Measurements from ENCODE around the gene FEN1. TPM values are rescaled to one million over a fixed set of nuclear protein-coding genes. Genes with fewer than 3 reads are reported as not detected.

The FEN1 gene
- total RNA-seq, 2 donors from 2014 or later = 55.4 to 64.7 TPM

DNA sequence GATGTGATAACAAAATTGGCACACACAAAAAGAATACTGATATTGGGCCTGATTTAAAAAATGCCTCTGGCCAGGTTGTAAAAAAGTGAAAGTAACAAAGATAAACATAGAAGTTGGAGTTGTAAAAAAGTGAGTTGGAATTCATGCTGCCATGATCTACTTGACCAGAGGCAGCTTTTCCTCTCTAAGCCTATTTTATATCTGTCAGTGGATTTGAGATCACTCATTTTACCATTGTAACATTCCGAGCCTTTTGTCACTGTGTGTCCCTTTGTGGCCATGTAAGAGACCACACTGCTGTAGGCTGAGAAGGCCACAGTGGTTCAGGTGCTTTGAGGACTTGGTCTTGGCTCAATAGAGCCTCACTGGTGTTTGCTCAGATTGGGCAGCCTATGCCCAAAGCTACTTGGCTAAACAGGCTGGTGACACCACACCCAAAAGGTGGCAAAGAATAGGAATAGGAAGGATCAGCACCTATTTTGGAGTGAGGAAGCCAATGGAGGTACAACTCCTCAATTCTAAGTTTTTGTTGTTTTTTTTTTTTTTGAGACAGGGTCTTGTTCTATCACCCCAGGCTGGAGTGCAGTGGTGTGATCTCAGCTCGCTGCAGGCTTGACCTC is 7.1 kb downstream of the FEN1 start:
- ATAC-seq (replicated peaks in 1 of 2) (no peak), DNase-seq (no peak)
- H3K9me3 Mint-ChIP-seq = no peaks in the 10 kb centered on the region

DNA sequence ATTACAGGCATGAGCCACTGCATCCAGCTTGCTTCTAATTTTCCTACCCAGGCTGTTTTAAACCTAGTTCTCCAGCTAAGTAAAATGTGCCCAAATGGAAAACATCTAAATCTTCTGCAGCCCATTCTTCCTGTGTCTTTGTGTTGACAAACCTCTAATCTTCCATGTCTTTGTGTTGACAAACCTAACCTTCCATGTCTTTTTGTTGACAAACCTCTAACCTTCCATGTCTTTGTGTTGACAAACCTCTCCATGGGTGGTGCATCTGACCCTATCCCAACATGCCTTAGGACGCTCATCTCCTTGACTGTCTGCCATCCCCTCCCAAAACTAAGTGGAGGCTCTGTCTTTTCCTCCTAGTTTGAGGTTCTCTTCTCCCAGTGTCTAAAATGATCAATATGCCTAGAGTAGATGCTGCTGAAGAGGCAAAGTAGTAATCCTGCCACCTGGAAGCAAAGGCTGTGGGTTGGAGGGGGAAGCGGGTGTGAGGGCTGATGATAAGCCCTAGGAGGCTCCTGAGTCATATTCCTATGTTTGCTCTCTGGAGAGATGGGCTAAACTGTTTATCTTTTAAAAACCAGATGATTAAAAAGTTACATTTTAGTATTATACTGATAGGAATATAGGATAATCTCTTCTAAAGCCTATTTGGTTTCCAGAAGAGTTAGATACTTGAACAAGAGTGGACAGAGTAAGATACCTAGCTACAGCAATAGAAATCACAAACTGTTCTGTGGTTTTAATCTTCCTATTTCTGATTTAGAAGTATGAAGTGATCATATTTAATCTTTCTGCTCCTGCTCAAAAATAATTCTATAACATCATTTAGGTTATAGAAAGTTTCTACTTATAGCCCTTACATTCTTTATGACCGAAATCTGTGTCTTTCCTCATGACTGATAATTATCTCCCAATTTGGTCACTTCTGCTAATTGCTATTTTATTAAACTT is 7.9 kb downstream of the FEN1 start:
- ATAC-seq (replicated peaks in 1 of 2) = no peak

More for the DNA sequence above, 7.1 kb downstream of the FEN1 start:
- Mint-ChIP-seq H3K27ac (no peak overlapping the region), H3K4me1 (ENCODE audit: low read depth) (peaks cover 38% of the 10 kb centered on the region), H3K27me3 (ENCODE audit: low read depth) (no peaks in the 10 kb centered on the region), H3K36me3 (ENCODE audit: insufficient read depth in 2 of 2) (peaks cover 1 to 37% of the 10 kb centered on the region in 2 donors), H3K4me3 (no peak overlapping the region)

DNA sequence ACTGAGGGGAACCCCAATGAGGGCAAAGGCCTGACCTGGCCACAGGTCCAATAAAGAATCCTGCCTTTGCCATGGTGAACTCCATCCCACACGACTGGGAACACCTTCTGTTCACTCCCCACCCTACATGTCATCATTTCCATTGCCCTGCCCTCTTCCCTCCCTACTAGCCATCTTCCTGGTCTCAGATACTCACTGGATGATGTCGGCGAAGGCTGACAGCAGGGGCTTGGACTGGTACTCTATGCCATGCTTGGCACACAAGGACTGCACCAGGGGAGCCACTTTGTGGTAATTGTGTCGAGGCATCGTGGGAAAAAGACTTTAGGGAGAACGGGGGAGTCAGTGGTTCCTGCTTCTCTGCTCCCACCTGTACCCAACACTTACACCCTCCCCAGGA is 9.9 kb downstream of the FEN1 start:
- H3K27ac Mint-ChIP-seq = no peak overlapping the region
- no peaks in the 10 kb centered on the region for H3K27me3 Mint-ChIP-seq (ENCODE audit: low read depth)
- ATAC-seq (replicated peaks in 1 of 2) = no peak
- no peaks in the 10 kb centered on the region for H3K9me3 Mint-ChIP-seq
- peaks cover 12% of the 10 kb centered on the region for H3K4me1 Mint-ChIP-seq (ENCODE audit: low read depth)
- DNase-seq = no peak
- H3K36me3 Mint-ChIP-seq (ENCODE audit: insufficient read depth in 2 of 2) = peaks cover 0 to 21% of the 10 kb centered on the region in 2 donors
- no peak overlapping the region for H3K4me3 Mint-ChIP-seq

More for the DNA sequence above, 7.9 kb downstream of the FEN1 start:
- no peaks in the 10 kb centered on the region for H3K9me3 Mint-ChIP-seq
- H3K27me3 Mint-ChIP-seq (ENCODE audit: low read depth) = no peaks in the 10 kb centered on the region
- peak overlapping the region; percentile 2 for H3K27ac Mint-ChIP-seq
- peaks cover 31% of the 10 kb centered on the region for H3K4me1 Mint-ChIP-seq (ENCODE audit: low read depth)
- H3K4me3 Mint-ChIP-seq = no peak overlapping the region
- no peak for DNase-seq
- H3K36me3 Mint-ChIP-seq (ENCODE audit: insufficient read depth in 2 of 2) = peaks cover 1 to 33% of the 10 kb centered on the region in 2 donors

DNA sequence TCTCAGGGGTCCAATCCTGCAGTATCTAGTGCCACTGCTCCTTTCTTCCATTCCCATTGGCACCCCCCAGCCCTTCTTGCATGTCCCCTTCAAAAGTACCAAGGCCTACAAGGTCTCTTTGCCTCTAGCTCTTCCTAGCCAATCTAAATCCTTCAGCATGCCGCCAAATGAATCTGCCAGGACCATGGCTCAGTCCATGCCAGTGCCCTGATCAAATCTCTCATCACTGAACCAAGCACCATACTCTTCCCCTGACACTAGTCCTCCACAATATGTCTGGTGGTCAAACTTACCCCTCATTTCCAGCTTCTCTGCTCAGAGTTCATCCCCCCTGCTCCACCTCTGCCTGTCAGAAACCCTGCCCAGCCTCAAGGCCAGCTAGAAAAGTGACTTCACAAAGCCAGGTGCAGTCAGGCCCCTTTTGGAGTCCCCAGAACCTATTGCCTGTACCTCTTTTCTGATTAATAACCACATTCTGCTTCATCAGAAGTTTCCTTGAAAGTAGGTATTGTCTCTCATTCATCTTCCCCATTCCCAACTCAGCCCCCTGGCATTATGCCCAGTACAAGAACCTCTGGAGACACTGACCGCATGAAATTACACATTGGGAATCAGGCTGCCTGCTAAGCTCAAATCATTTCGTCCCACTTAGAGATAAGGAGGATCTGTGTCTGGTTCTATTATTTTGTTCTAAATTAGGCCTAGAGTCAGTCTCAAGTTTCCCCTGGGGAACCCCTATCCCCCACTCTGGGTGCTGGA is 11.4 kb downstream of the FEN1 start:
- Mint-ChIP-seq H3K9me3 (no peaks in the 10 kb centered on the region), H3K4me3 (no peak overlapping the region), H3K27ac (no peak overlapping the region), H3K27me3 (ENCODE audit: low read depth) (no peaks in the 10 kb centered on the region), H3K36me3 (ENCODE audit: insufficient read depth in 2 of 2) (peaks cover 0 to 13% of the 10 kb centered on the region in 2 donors), H3K4me1 (ENCODE audit: low read depth) (peaks cover 9% of the 10 kb centered on the region)
- ATAC-seq (replicated peaks in 1 of 2) = no peak
- DNase-seq = no peak

DNA sequence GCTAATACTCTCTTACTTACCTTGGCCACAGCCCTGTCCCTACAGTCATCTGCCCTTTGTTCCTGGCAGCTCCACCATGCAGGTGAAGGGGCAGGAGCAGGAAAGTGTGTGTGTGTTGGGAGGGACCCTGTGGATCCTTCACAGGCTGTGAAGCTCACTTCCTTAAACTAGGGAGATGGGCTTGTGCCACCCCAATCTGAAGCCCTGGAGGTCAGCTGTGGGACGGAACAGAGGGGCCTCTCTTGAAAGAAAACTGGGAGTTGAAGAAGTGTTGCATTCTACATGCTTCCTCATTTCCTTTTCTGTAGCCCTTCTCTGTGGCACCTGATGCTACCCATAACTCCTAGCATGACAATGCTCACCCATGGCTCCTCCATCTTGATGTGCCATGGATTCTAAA is 12.4 kb downstream of the FEN1 start:
- H3K36me3 Mint-ChIP-seq (ENCODE audit: insufficient read depth in 2 of 2) = peaks cover 0 to 13% of the 10 kb centered on the region in 2 donors
- H3K4me1 Mint-ChIP-seq (ENCODE audit: low read depth) = peaks cover 6% of the 10 kb centered on the region
- H3K27ac Mint-ChIP-seq = peak overlapping the region; percentile 52
- ATAC-seq (replicated peaks in 1 of 2) = no peak
- H3K9me3 Mint-ChIP-seq = no peaks in the 10 kb centered on the region
- no peaks in the 10 kb centered on the region for H3K27me3 Mint-ChIP-seq (ENCODE audit: low read depth)
- H3K4me3 Mint-ChIP-seq = no peak overlapping the region
- no peak for DNase-seq

DNA sequence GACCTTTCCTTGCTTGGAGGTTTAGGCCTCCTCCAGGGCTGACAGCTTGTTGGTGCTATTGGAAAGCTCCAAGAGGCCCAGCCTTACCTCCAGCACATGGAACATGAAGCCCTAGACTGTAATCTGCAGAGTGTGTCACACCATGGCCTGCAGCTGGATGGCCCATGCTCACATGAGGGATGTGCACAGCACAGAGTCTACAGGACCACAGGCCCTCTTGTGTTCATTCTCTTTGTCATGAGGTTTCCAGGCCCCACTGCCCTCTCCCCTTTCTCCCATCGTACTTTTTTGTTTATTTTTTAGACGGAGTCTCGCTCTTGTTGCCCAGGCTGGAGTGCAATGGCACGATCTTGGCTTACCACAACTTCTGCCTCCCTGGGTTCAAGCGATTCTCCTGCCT is 14.1 kb downstream of the FEN1 start:
- Mint-ChIP-seq H3K4me1 (ENCODE audit: low read depth) (peaks cover 2% of the 10 kb centered on the region), H3K27ac (no peak overlapping the region), H3K4me3 (no peak overlapping the region), H3K27me3 (ENCODE audit: low read depth) (no peaks in the 10 kb centered on the region), H3K9me3 (no peaks in the 10 kb centered on the region), H3K36me3 (ENCODE audit: insufficient read depth in 2 of 2) (peaks cover 0 to 14% of the 10 kb centered on the region in 2 donors)
- no peak for DNase-seq
- no peak for ATAC-seq (replicated peaks in 1 of 2)

DNA sequence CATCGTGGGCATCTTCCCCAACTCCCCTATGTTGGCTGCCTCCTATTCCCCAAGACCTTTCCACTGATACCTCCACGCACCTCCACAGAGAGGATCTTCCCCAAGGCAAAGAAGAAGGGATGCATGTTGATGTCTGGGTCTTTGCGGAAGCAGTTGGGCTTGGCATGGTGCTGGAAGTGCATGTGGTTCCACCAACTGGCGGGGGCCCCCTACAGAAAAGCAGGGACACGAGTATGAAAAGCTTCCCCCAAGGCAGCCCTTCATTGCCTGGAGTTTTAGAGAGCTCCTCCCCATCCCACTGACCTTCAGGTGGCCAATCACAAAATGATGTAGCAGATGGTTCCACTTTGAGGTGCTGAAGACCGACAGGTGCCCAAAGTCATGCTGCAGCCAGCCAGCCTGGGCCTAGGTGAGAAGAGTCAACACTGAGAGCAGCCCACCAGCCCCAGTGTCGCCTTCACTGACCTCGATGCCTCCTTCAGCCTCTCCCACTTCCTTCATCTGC is 18.0 kb downstream of the FEN1 start:
- Mint-ChIP-seq H3K27ac (no peak overlapping the region), H3K4me1 (ENCODE audit: low read depth) (peaks cover 14% of the 10 kb centered on the region), H3K36me3 (ENCODE audit: insufficient read depth in 2 of 2) (peaks cover 5 to 9% of the 10 kb centered on the region in 2 donors), H3K9me3 (peaks cover 0 to 2% of the 10 kb centered on the region in 2 donors), H3K4me3 (no peak overlapping the region), H3K27me3 (ENCODE audit: low read depth) (no peaks in the 10 kb centered on the region)
- no peak for DNase-seq
- ATAC-seq (replicated peaks in 1 of 2) = no peak

DNA sequence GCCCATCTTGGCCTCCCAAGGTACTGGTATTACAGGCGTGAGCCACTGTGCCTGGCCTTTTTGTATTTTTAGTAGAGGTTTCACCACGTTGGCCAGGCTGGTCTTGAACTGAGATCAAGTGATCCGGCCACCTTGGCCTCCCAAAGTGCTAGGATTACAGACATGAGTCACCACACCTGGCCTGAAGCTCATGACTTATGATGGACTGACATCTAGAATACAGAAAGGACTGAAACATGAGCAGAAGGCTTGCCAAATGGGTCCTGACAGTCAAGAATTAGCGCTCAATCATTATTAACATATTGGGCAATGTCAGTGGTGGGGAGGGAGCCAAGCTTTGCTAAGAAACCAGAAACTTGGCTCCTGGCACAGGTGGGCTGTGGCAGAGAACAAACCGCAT is 19.1 kb downstream of the FEN1 start:
- ATAC-seq (replicated peaks in 1 of 2) = no peak
- Mint-ChIP-seq H3K9me3 (peaks cover 0 to 2% of the 10 kb centered on the region in 2 donors), H3K27ac (no peak overlapping the region), H3K4me1 (ENCODE audit: low read depth) (peaks cover 14% of the 10 kb centered on the region), H3K36me3 (ENCODE audit: insufficient read depth in 2 of 2) (peaks cover 5 to 11% of the 10 kb centered on the region in 2 donors), H3K4me3 (no peak overlapping the region), H3K27me3 (ENCODE audit: low read depth) (no peaks in the 10 kb centered on the region)
- no peak for DNase-seq

DNA sequence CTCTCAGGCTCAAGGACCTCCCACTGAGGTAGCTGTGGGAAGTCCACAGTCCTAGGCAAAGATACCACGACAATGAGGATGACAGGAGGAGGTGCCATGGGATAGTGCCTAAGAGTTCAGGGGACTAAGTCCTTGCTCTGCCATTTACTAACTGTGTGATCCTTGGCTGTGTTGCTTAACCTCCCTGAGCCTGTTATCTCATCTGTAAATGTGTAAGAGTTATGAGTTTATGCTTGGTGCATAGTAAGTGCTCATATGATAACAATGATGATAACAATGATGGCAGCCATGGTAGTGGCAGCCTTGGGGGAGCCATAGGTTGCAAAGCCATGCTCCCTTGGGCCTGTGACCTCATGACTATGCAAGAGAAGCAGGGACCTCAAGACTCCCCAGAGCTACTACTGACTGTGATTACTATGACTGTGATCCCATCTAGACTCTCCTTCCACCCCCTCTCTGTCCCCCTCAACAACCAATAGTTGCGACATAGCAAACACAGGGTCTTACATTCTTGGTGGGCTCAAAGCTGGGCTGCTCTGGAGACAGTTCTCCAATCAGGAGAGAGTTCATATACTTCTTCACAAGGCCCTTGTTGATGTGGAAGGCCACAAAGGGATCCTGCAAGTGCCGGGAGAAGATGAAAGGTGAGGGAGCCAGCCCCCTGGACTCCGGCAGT is 20.2 kb downstream of the FEN1 start:
- DNase-seq = no peak
- H3K4me3 Mint-ChIP-seq = no peak overlapping the region

DNA sequence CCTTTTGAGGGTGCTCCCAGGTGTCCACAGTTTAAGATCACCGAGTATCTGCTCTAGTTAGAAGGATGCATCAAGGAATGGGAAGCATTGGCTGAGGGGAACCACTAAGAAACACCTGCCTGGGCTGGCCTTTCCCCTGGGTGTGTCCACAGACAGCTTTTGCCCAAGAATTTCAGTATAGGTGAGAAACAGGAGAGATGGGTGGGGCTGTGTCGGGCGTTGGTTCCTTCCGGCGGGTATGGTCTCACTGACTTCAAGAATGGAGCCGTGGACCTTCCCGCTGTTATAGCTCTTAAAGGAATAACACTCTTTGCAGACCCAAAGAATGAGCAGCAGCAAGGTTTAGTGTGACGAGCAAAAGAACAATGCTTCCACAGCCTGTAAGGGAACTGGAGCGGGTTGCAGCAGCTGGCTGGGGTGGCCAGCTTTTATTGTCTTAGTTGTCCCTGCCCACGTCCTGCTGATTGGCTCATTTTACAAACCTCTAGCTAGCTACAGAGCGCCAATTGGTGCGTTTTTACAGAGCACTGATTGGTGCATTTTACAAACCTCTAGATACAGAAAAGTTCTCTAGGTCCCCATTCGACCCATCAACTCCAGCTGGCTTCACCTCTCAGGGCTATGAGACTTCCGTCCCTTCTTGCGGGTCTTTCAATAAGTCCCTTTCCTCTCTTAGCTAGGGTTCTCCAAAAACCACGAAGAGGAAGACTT is 21.7 kb downstream of the FEN1 start:
- peak overlapping the region; percentile 89 to 94 for H3K4me3 Mint-ChIP-seq
- peaks cover 5 to 11% of the 10 kb centered on the region in 2 donors for H3K36me3 Mint-ChIP-seq (ENCODE audit: insufficient read depth in 2 of 2)
- H3K27ac Mint-ChIP-seq = no peak overlapping the region
- peaks cover 0 to 2% of the 10 kb centered on the region in 2 donors for H3K9me3 Mint-ChIP-seq
- peak in 1 of 2 donors; percentile 18 for DNase-seq
- peaks cover 6% of the 10 kb centered on the region for H3K27me3 Mint-ChIP-seq (ENCODE audit: low read depth)
- no peak for ATAC-seq (replicated peaks in 1 of 2)
- H3K4me1 Mint-ChIP-seq (ENCODE audit: low read depth) = peaks cover 22% of the 10 kb centered on the region

More for the DNA sequence above, 20.2 kb downstream of the FEN1 start:
- H3K36me3 Mint-ChIP-seq (ENCODE audit: insufficient read depth in 2 of 2) = peaks cover 5 to 11% of the 10 kb centered on the region in 2 donors
- no peak for ATAC-seq (replicated peaks in 1 of 2)
- peaks cover 0 to 2% of the 10 kb centered on the region in 2 donors for H3K9me3 Mint-ChIP-seq
- H3K4me1 Mint-ChIP-seq (ENCODE audit: low read depth) = peaks cover 22% of the 10 kb centered on the region
- peaks cover 5% of the 10 kb centered on the region for H3K27me3 Mint-ChIP-seq (ENCODE audit: low read depth)
- no peak overlapping the region for H3K27ac Mint-ChIP-seq

DNA sequence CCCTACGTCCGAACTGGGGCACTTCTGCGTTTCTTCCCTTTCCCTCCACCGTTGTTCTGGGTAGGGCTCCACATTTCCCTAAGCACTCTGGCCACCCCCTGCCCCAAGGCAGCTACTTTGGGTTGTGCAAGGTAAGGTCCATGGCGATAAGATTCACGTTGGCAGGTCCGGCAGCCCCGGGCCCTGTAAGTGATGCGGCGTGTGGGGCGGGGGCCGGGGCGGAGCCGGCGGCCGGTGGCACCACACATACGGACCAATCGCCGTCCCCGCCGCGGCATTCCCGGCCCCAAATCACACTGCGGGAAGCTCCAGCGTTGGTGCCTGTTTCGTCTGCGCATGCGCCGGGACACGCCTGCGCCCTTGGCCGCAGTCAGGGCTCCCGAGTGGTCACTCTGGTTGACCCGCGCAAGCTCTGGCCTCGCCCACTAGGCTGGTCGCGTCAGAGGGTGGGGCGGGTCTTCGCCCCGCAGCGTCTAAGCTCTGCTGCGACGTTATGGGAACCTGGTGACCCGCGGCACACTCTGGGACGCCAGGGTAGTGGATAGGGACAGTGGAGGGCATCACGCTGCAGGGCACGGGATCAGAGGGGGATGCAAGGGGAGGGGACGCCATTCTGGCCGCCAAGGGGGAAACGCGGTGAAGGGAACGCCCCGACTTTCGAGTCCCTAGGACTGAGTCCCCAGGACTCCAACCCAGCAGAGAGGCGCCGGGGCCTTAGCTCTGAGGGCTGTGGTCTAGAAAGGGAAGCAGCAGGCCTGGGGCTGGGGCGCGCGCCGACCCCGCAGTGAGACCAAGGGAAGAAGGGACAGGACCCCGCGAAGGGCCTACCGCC is 22.5 kb downstream of the FEN1 start:
- Mint-ChIP-seq H3K36me3 (ENCODE audit: insufficient read depth in 2 of 2) (peaks cover 5 to 11% of the 10 kb centered on the region in 2 donors), H3K4me3 (peak overlapping the region; percentile 89 to 94), H3K27me3 (ENCODE audit: low read depth) (peaks cover 6% of the 10 kb centered on the region), H3K4me1 (ENCODE audit: low read depth) (peaks cover 22% of the 10 kb centered on the region), H3K9me3 (peaks cover 0 to 2% of the 10 kb centered on the region in 2 donors), H3K27ac (peak overlapping the region; percentile 20)
- DNase-seq = peak; percentile 61 to 83
- ATAC-seq (replicated peaks in 1 of 2) = peak; percentile 48 to 64
